ENCODE data around the gene UBE2J2. TPM values are rescaled to one million over a fixed set of nuclear protein-coding genes. Genes with fewer than 3 reads are reported as not detected.

Gene UBE2J2
- total RNA-seq, 1 experiment from 2014 or later = 49.6 TPM

- no peak for DNase-seq (ENCODE audit: extremely low read depth, low read depth)
Observed at GRCh38 chr1:1310109-1310385, 36.4 kb upstream of the UBE2J2 start.

- no peak for DNase-seq (ENCODE audit: extremely low read depth, low read depth)
Observed at GRCh38 chr1:1309251-1310108, 35.8 kb upstream of the UBE2J2 start.

GRCh38 chr1:1308756-1309250 lies 35.1 kb upstream of the UBE2J2 start:
- no peak for DNase-seq (ENCODE audit: extremely low read depth, low read depth)

GRCh38 chr1:1307923-1308755 lies 34.5 kb upstream of the UBE2J2 start, which contains the start of the genes ACAP3 and PUSL1:
Gene ACAP3 (minus strand): TSS chr1:1307930. CDS start chr1:1307815, 115 bp downstream.
Gene PUSL1 (plus strand): TSS chr1:1308597. CDS start chr1:1308644, 47 bp downstream.
- DNase-seq (ENCODE audit: extremely low read depth, low read depth) = peak; percentile 80

- DNase-seq (ENCODE audit: extremely low read depth, low read depth) = no peak
Observed at GRCh38 chr1:1307261-1307922, 33.7 kb upstream of the UBE2J2 start.

GRCh38 chr1:1306661-1307260 lies 33.1 kb upstream of the UBE2J2 start:
- no peak for DNase-seq (ENCODE audit: extremely low read depth, low read depth)

GRCh38 chr1:1306070-1306660 lies 32.5 kb upstream of the UBE2J2 start:
- DNase-seq (ENCODE audit: extremely low read depth, low read depth) = no peak

GRCh38 chr1:1305300-1306069 lies 31.8 kb upstream of the UBE2J2 start:
- DNase-seq (ENCODE audit: extremely low read depth, low read depth) = peak; percentile 32

- no peak for DNase-seq (ENCODE audit: extremely low read depth, low read depth)
Observed at GRCh38 chr1:1304331-1305299, 31.0 kb upstream of the UBE2J2 start.

- no peak for DNase-seq (ENCODE audit: extremely low read depth, low read depth)
Observed at GRCh38 chr1:1303736-1304135, 30.1 kb upstream of the UBE2J2 start.

GRCh38 chr1:1302951-1303509 lies 29.4 kb upstream of the UBE2J2 start:
- no peak for DNase-seq (ENCODE audit: extremely low read depth, low read depth)

GRCh38 chr1:1302006-1302430 lies 28.4 kb upstream of the UBE2J2 start:
- no peak for DNase-seq (ENCODE audit: extremely low read depth, low read depth)

- DNase-seq (ENCODE audit: extremely low read depth, low read depth) = no peak
Observed at GRCh38 chr1:1300352-1300739, 26.7 kb upstream of the UBE2J2 start.

- no peak for DNase-seq (ENCODE audit: extremely low read depth, low read depth)
Observed at GRCh38 chr1:1299686-1300351, 26.2 kb upstream of the UBE2J2 start.

- no peak for DNase-seq (ENCODE audit: extremely low read depth, low read depth)
Observed at GRCh38 chr1:1298861-1299685, 25.4 kb upstream of the UBE2J2 start.

- no peak for DNase-seq (ENCODE audit: extremely low read depth, low read depth)
Observed at GRCh38 chr1:1297802-1298424, 24.3 kb upstream of the UBE2J2 start.
